Stomach (tissue), 4 donors: Measurements from ENCODE around the gene PEA15.

Source experiments
- EP300 ChIP-seq: sonication (generic); formaldehyde crosslinking; IDR thresholded peaks from one replicate; pipeline ENCODE4 v1.6.1; 2017; ENCODE audit warnings: antibody characterized with exemption
- POLR2AphosphoS5 ChIP-seq, 3 donors: sonication (generic); formaldehyde crosslinking; IDR thresholded peaks; one replicate each; pipeline ENCODE4 v1.6.1; 2016; ENCODE audit warnings: antibody characterized with exemption in 3 of 3
- TF ChIP-seq, protein P1 (sequence below), 7 experiments: fragments of 450-650 bp in 4 of 7; fragments of 200-600 bp in 3 of 7; sonication (generic) in 3 of 7; IDR thresholded peaks; one replicate each; pipeline ENCODE4 v1.5.1; 2016 to 2019; ENCODE audit warnings: antibody characterized with exemption in 7 of 7, control low read depth in 2 of 7, mild to moderate bottlenecking in 1 of 7

DNA sequence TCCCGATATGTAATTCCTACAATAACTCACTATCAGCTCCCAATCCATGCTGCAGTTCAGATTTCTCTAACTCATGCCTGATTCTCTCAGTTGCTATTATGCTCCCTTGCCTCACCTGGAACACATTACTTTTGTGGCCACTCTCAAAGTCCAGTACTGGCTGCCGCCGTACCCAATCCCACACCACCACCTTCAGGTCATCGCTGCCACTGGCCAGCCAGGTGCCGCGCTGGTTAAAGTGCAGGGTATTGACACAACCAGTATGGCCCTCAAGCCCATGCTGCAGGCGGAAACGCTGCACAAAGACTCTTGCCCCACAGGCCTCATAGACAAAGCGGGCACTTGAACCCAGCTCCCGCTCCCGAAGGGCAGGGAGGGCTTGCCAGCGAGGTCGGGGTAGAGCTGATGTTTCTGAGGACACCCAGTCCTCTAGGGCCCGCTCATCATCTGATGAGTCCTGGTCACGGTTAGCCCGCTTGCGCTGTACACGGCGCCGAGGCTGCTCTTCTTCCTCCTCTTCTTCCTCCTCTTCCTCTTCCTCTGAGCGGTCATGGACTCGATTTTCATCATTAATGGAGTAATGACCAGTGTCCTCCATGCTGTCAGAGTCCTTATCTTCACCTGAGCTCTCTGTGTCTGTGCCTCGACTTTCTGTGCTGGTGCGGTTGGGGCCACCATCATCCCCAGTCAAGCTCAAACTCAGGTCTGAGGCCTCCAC lies 34.6 kb downstream of the PEA15 start:
- no peak for TF ChIP-seq POLR2AphosphoS5 (IDR thresholded peaks at IDR 0.05)
- TF ChIP-seq, protein P1, sequence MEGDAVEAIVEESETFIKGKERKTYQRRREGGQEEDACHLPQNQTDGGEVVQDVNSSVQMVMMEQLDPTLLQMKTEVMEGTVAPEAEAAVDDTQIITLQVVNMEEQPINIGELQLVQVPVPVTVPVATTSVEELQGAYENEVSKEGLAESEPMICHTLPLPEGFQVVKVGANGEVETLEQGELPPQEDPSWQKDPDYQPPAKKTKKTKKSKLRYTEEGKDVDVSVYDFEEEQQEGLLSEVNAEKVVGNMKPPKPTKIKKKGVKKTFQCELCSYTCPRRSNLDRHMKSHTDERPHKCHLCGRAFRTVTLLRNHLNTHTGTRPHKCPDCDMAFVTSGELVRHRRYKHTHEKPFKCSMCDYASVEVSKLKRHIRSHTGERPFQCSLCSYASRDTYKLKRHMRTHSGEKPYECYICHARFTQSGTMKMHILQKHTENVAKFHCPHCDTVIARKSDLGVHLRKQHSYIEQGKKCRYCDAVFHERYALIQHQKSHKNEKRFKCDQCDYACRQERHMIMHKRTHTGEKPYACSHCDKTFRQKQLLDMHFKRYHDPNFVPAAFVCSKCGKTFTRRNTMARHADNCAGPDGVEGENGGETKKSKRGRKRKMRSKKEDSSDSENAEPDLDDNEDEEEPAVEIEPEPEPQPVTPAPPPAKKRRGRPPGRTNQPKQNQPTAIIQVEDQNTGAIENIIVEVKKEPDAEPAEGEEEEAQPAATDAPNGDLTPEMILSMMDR (IDR thresholded peaks at IDR 0.05) = no peak
- TF ChIP-seq EP300 = no peak
